ENCODE measurements around the gene LDB3. TPM values are rescaled to one million over a fixed set of nuclear protein-coding genes. Genes with fewer than 3 reads are reported as not detected.

Gene LDB3
- total and polyA plus RNA-seq, 2 of the 8 experiments (the other 6 are each of a cell fraction or from before 2014, with no cell fraction given), result 0.20 to 0.43 TPM

DNA sequence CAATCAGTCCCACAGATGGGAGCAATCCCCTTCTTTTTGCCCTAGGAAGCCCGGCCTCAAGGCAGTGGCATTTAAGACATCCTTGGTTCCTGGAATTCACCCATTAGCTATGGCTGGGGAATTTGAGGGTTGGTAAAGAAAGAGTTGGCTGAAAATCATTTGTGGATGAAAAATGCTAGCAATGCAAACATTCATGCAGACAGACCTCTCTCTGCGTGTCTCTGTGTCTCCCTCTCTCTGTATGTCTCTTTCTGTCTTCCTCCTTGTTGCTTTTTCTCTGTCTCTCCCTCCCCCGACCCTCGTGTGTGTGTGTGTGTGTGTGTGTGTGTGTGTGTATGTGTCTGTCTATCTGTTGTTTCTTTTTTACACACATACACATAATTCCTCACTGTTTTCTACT, 19.4 kb downstream of the LDB3 start (continued):
- TF ChIP-seq, protein P1, sequence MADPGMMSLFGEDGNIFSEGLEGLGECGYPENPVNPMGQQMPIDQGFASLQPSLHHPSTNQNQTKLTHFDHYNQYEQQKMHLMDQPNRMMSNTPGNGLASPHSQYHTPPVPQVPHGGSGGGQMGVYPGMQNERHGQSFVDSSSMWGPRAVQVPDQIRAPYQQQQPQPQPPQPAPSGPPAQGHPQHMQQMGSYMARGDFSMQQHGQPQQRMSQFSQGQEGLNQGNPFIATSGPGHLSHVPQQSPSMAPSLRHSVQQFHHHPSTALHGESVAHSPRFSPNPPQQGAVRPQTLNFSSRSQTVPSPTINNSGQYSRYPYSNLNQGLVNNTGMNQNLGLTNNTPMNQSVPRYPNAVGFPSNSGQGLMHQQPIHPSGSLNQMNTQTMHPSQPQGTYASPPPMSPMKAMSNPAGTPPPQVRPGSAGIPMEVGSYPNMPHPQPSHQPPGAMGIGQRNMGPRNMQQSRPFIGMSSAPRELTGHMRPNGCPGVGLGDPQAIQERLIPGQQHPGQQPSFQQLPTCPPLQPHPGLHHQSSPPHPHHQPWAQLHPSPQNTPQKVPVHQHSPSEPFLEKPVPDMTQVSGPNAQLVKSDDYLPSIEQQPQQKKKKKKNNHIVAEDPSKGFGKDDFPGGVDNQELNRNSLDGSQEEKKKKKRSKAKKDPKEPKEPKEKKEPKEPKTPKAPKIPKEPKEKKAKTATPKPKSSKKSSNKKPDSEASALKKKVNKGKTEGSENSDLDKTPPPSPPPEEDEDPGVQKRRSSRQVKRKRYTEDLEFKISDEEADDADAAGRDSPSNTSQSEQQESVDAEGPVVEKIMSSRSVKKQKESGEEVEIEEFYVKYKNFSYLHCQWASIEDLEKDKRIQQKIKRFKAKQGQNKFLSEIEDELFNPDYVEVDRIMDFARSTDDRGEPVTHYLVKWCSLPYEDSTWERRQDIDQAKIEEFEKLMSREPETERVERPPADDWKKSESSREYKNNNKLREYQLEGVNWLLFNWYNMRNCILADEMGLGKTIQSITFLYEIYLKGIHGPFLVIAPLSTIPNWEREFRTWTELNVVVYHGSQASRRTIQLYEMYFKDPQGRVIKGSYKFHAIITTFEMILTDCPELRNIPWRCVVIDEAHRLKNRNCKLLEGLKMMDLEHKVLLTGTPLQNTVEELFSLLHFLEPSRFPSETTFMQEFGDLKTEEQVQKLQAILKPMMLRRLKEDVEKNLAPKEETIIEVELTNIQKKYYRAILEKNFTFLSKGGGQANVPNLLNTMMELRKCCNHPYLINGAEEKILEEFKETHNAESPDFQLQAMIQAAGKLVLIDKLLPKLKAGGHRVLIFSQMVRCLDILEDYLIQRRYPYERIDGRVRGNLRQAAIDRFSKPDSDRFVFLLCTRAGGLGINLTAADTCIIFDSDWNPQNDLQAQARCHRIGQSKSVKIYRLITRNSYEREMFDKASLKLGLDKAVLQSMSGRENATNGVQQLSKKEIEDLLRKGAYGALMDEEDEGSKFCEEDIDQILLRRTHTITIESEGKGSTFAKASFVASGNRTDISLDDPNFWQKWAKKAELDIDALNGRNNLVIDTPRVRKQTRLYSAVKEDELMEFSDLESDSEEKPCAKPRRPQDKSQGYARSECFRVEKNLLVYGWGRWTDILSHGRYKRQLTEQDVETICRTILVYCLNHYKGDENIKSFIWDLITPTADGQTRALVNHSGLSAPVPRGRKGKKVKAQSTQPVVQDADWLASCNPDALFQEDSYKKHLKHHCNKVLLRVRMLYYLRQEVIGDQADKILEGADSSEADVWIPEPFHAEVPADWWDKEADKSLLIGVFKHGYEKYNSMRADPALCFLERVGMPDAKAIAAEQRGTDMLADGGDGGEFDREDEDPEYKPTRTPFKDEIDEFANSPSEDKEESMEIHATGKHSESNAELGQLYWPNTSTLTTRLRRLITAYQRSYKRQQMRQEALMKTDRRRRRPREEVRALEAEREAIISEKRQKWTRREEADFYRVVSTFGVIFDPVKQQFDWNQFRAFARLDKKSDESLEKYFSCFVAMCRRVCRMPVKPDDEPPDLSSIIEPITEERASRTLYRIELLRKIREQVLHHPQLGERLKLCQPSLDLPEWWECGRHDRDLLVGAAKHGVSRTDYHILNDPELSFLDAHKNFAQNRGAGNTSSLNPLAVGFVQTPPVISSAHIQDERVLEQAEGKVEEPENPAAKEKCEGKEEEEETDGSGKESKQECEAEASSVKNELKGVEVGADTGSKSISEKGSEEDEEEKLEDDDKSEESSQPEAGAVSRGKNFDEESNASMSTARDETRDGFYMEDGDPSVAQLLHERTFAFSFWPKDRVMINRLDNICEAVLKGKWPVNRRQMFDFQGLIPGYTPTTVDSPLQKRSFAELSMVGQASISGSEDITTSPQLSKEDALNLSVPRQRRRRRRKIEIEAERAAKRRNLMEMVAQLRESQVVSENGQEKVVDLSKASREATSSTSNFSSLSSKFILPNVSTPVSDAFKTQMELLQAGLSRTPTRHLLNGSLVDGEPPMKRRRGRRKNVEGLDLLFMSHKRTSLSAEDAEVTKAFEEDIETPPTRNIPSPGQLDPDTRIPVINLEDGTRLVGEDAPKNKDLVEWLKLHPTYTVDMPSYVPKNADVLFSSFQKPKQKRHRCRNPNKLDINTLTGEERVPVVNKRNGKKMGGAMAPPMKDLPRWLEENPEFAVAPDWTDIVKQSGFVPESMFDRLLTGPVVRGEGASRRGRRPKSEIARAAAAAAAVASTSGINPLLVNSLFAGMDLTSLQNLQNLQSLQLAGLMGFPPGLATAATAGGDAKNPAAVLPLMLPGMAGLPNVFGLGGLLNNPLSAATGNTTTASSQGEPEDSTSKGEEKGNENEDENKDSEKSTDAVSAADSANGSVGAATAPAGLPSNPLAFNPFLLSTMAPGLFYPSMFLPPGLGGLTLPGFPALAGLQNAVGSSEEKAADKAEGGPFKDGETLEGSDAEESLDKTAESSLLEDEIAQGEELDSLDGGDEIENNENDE (IDR thresholded peaks at IDR 0.05; ENCODE audit: insufficient replicate concordance, low read length), result no peak
- TF ChIP-seq HDAC6 (IDR thresholded peaks at IDR 0.05; ENCODE audit: low read depth, low read length) (no peak), POLR2AphosphoS5 (IDR thresholded peaks at IDR 0.05; ENCODE audit: low read depth, low read length) (no peak), RBBP5 (IDR thresholded peaks at IDR 0.05; ENCODE audit: borderline replicate concordance, low read depth, low read length) (no peak), PHF8 (conservative IDR thresholded peaks at IDR 0.05; ENCODE audit: low read depth, low read length) (no peak), KDM5A (IDR thresholded peaks at IDR 0.05; ENCODE audit: low read length) (no peak)
- TF ChIP-seq, protein P2, sequence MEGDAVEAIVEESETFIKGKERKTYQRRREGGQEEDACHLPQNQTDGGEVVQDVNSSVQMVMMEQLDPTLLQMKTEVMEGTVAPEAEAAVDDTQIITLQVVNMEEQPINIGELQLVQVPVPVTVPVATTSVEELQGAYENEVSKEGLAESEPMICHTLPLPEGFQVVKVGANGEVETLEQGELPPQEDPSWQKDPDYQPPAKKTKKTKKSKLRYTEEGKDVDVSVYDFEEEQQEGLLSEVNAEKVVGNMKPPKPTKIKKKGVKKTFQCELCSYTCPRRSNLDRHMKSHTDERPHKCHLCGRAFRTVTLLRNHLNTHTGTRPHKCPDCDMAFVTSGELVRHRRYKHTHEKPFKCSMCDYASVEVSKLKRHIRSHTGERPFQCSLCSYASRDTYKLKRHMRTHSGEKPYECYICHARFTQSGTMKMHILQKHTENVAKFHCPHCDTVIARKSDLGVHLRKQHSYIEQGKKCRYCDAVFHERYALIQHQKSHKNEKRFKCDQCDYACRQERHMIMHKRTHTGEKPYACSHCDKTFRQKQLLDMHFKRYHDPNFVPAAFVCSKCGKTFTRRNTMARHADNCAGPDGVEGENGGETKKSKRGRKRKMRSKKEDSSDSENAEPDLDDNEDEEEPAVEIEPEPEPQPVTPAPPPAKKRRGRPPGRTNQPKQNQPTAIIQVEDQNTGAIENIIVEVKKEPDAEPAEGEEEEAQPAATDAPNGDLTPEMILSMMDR (IDR thresholded peaks at IDR 0.05; ENCODE audit: control extremely low read depth in 1 of 3, insufficient read depth in 1 of 3, low read depth in 1 of 3, low read length in 3 of 3), result no peak
- TF ChIP-seq, protein P3, sequence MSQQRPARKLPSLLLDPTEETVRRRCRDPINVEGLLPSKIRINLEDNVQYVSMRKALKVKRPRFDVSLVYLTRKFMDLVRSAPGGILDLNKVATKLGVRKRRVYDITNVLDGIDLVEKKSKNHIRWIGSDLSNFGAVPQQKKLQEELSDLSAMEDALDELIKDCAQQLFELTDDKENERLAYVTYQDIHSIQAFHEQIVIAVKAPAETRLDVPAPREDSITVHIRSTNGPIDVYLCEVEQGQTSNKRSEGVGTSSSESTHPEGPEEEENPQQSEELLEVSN (IDR thresholded peaks at IDR 0.05), result no peak

Measured in H1 (cell line).